Activated gamma-delta T cell (primary cell): ENCODE measurements around the gene C5orf63.
"Not testable (repeated sequence)": the region's sequence is repeated elsewhere in the genome, so short reads cannot be mapped to it uniquely, and the experiment has no call there.

Experiments
- DNase-seq: peaks from one replicate; lab custom pipeline; 2025; lab: John Stamatoyannopoulos, UW

The C5orf63 gene

GRCh38 chr5:127031863-127032232, 41.5 kb downstream of the C5orf63 start:
- no peak for DNase-seq

DNA sequence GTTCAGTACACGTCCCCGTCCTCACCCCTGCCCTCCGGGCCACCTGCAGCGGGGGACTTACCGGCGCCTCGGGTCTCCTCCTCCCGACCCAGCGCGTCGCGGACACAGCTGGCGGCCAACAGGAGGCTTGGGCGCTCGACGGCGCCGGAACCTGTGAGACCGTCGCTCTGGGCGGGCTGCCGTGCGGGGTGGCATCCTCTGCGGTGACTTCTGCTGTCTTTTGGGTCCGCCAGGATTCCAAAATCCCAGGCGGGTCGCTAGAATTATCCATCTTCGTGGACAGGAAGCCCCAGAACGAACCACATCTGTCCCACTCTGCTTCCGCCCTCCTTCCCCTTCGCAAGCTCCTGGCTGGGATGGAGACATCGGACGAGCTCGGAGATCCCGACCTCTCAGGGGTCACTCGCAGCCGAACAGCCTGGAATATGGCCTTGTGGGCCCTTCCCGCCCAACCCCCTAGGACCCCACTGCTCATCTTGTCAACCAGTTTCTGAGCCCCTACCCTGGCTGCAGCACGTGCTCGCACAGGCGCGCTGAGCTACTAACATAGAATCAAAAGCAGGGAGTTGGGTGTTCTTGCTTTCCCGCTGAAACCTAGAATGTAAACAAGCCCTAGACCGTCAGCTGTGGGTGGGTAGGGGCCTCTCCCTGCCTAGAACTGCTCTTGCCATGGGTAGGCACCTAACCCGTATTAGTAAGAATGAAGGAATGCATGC, 42.0 kb downstream of the C5orf63 start:
- DNase-seq, result peak; percentile 26

GRCh38 chr5:127030259-127031146, 42.8 kb downstream of the C5orf63 start, which contains the start of gene MARCHF3:
TSS of gene MARCHF3 (minus strand) at chr5:127030558. CDS start at chr5:126918171, 112,387 bp downstream.
- peak; percentile 94 for DNase-seq

- DNase-seq, result peak; percentile 25
These were observed 43.6 kb downstream of the C5orf63 start for GRCh38 chr5:127029581-127030258.

DNA sequence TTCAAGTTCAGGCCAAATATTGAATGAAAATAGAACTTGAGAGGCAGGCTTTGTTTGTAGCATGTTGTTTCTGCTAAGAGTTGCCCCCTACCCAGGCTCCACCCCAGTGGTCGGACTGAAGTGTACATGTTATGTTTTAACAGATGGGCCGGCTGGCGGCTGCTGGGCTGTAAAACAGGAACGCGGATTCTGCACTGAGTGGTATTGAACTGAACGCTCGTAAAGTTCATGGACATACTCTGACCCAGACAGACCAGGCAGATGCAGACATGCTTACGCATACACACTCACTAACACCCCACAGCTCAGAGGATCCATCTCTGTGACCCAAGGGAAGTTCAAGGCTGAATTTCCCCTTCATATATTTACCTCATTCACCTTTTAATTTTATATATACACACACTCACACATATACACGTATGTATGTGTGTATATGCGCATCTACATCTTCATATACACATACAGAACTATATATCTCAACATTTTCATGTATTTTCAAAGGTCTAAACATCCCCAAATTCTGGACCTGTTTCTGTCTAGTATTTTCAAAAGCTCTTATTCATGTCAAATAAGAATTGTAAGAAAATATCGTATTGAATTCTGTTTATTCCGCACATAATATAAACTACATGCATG, 44.4 kb downstream of the C5orf63 start:
- no peak for DNase-seq

- no peak for DNase-seq
These were observed 45.8 kb downstream of the C5orf63 start for GRCh38 chr5:127027539-127027938.

DNA sequence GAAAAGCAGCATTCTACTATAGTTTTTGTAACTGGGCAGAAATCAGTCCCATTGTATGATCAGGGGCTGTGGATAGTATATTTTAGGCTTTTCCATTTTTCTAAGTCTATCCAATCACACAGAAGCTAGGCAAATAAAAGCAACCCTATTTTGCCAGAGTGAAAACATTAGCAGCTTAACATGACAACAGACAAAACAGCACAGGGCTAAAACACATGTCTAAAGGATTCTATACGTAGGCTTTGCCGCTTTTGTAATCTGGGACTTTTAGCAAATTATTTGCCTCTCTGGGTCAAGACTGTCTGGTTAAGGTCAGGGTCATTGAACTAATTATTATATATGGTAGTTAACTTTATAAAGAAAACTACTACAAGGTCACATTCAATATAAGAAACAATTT, 47.1 kb downstream of the C5orf63 start:
- no peak for DNase-seq

GRCh38 chr5:127025467-127025866, 47.8 kb downstream of the C5orf63 start:
- no peak for DNase-seq

- DNase-seq, result no peak
These were observed 48.5 kb downstream of the C5orf63 start for GRCh38 chr5:127024821-127025220.

DNA sequence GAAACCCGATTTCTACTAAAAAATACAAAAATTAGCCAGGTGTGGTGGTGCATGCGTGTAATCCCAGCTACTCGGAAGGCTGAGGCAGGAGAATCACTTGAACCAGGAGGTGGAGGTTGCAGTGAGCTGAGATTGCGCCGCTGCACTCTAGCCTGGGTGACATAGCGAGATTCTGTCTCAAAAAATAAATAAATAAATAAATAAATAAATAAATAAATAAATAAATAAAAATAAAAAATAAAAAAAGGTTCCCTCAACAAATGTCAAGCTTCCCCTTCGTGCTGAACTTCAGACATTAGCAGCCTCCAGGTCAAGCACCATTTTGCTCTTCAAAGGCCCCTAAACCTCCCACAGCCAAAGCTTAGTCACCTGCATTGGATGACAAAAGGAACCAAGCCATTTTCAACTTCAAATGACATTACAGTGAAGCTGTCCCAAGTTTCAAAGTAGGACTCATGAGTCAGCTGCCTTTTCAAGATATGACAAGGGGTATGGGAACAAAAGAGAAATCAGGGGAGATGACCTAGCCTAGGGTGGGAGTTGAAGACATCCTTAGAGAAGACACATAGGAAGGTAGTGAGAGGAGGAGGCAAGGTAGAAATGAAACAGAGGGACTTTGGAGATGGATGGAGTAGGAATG, 49.6 kb downstream of the C5orf63 start:
- not testable (repeated sequence) for DNase-seq

GRCh38 chr5:127022846-127023245, 50.5 kb downstream of the C5orf63 start:
- no peak for DNase-seq

GRCh38 chr5:127019928-127020327, 53.4 kb downstream of the C5orf63 start:
- DNase-seq, result no peak

DNA sequence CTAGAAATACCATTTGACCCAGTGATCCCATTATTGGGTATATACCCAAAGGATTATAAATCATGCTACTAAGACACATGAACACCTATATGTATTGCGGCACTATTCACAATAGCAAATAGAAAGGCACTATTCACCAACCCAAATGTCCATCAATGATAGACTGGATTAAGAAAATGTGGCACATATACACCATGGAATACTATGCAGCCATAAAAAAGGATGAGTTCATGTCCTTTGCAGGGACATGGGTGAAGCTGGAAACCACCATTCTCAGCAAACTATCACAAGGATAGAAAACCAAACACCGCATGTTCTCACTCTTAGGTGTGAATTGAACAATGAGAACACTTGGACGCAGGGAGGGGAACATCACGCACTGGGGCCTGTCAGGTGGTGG, 56.6 kb downstream of the C5orf63 start:
- DNase-seq, result not testable (repeated sequence)

- DNase-seq, result no peak
These were observed 57.6 kb downstream of the C5orf63 start for GRCh38 chr5:127015716-127016115.

DNA sequence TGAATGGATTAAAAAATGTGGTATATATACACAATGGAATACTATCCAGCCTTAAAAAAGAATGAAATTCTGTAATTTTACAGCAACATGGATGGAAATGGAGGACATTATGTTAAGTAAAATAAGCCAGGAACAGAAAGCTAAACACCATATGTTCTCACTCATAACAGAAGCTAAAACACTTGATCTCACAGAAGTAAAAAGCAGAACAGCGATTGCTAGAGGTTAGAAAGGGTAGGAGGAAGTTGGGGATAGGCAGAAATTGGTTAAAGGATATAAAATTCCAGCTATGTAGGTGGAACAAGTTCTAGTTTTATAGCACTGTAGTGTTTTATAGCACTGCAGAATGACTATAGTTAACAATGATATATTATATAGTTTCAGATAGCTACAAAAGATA, 58.7 kb downstream of the C5orf63 start:
- no peak for DNase-seq

DNA sequence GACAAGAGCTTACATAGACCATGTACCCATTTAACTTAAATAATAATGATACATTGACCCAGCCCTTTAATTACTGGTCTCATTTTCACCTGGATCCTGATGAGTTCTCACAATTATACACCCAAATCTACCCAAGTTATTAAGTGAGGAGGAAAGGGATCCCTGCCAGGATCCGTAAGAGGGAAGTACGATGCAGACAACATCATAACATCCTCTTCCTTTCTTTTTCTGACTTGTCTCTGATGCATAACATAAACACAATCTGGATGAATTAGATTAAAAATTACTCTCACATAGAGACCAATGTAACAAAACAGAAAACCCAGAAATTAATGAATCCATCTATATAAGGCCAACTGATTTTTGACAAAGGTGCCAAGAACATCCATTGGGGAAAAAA, 59.9 kb downstream of the C5orf63 start:
- no peak for DNase-seq

DNA sequence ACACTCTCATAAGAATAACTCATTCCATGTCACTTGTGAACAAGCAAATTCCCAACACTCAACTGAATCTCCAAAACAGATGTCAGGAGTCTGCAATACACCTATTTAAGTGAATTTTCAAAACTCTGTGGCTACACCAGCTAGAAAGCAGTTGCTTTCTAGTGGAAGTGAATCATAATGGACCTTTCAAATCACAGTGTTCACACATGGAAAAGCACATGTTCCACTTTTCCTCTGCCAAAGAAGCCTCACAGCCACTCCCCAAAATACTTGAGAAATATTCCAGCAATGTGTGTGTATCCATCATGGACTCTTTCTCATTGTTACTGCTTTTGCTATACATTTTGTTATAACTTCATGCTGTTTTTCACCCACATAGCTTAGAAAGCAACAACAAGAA, 60.4 kb downstream of the C5orf63 start:
- no peak for DNase-seq

- DNase-seq, result no peak
These were observed 61.2 kb downstream of the C5orf63 start for GRCh38 chr5:127011961-127012644.

DNA sequence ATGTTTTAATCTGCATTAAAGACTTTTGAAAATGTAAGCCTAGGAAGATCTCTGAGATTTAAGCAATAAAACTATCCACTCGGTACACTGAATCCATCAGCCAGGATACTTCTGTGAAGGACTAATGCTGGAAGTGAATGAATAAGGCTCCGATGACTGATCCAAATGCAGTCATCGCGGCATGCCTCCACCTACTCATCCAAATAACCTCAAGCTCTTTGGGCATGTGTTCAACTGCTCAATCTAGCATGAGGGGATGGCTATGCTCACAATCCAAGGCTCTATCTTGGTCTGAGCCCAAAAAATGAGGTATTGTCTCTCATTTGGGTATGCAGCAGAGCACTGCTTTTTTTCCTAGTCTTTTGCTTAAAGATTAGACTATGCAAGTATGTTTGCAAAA, 62.1 kb downstream of the C5orf63 start:
- no peak for DNase-seq

DNA sequence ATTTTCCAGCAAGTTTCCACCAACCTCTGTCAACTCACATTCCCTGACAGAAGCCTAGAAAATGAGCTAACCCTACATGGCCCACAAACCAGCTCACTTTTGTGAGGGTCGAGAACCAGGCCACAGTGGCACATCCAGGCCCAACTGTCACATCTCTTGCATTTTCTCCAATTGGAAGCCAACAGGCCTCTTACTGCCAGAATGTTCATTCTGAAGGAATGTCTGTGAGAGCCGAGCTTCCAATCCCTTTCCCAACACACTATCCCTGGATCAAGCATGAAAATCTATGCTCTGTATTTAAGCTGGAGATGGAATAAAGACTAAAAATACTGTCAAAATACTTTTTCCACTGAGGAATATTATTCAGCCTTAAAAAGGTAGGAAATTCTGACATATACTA, 62.9 kb downstream of the C5orf63 start:
- no peak for DNase-seq

DNA sequence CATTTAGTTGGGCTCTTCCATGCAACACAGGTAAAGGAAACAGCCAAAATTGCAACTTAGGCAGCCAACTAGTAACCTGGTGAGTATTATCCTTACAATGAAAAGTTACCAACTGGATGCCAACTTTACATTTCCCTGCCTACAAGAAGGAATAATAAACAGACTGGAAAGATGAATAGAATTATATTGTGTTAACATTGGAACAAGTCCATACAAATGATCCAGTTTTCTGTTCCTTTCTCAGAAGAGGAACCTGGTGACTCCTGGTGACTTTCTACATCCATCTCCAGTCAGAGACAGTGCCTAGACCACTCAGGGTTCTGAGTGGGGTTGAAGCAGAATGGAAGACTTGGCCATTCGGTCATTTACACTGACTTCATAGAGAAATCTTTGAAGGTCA, 63.5 kb downstream of the C5orf63 start:
- DNase-seq, result no peak
